HG03060 (cell line): Measurements from ENCODE around the gene PLXNA4.

Source experiments
- ATAC-seq: cut with Tn5 transposase; IDR thresholded peaks from one replicate; pipeline ENCODE4 v1.9.1; 2021; ENCODE audit warnings: low read depth, moderate number of reproducible peaks; ENCODE audit not compliant: unreplicated experiment

The PLXNA4 gene

DNA sequence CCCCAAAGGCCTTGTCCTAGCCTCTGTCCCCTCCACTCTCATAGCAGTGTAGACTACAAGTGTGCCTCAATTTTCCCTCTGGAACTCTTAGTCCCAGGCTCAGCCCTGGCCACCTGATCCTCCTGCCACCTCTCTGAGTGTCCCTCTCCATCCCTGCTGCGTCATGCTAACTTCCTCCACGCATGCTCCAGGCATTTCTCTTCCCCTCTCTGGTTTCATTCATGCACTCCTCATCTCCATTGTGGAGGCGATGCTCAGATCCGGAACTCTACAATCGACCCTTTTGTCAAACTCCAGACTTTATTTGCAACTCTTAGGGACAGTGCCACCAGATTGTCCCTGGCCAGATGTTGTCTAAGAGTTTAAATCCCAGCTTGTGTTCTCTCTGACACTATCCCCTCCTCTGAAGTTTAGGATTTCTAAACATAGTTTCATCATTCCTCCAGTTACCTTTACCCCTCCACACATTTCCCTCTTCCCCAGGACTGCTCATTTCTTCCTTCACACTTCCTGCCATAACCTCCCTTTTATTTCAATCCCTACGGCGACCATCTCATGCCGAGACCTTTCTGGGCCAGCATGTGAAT lies 492.6 kb downstream of the PLXNA4 start:
- no peak for ATAC-seq

DNA sequence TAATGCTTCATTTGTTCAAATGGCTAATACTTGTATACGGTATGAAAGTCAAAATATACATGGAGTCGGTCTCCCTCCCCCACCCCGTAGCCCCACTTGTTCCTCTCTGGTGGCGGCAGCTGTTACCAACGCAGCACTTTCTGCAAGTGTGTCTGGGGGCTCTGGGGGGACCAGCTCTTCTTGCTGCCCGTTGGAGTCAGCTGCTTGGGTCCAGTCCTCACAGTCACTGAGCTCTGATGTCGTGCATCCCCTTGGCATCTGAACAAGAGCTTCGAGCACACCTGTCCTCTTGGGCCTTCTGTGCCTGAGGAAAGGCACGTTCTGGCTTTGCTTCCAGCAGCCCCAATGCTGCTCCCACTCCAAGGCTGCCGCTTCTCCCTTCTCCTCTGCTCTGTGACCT lies 493.1 kb downstream of the PLXNA4 start:
- ATAC-seq = no peak

DNA sequence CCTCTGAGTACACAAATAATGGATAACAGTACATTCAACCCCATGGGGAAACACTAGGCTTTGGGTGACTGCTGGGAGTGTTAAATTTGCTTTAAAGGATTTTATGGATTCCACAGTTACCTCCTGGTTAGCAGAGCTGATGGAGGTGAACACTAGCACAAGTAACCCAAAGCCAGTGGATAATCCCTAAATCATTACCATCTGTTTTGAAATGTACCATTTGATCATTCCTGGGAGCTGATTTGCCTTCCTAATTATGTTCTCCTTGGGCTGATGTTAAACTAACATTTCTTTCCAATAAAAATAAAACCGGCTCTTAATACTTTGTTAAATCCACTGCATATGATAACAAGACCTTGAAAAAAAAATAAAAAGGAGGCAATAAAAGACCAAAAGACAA lies 493.9 kb downstream of the PLXNA4 start:
- no peak for ATAC-seq

DNA sequence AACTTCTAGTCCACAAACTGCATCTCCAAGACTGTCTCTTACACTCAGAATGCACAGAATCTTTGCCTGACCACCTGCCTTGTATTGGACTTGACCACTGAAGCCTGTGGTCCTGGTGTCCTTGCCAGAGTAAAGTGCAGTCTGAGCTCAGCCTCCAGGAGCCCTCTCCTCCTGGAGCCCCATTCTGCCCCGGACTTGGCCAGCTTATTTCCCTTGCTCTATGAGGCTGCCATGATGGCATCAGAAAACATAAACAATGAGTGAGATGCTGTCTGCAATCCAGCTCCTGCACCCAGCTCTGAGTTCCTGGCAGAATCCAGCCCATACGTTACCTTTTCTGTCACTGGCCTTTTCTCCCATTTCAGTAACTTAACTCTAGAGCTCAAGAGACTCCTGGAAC lies 494.6 kb downstream of the PLXNA4 start:
- ATAC-seq = no peak

DNA sequence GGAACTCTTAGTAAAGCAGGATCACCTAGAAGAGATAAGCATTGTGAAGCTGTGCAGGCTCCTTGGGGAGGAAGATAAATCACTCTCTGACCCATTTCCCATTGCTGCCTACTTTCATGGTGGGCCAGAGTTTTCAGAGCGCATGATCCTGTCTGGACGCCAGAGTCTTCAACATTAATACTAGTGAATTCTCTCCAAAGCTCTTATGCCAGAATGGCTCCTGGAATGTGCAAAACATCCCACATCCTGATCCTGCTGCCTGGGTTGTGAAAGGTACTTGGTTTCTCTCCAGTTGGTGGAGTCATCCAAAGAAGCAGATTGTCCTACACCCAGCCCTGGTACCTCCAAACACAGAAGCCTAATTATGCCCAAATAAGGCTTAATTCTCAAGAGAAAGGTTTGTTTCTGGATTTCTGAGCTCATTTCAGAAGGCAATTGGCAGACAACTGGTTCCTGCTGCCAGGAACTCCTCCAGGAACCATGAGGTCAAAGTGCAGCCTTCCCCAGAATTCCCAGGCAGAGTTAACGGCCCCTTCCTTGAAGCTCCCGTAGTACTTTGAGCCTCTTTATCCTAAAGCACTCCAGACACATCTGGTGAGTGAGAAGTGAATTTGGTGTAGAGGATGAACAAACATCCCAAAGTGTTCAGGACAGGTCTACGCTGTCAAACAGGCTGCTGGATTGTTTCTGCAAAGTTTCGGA lies 495.2 kb downstream of the PLXNA4 start:
- ATAC-seq = no peak

DNA sequence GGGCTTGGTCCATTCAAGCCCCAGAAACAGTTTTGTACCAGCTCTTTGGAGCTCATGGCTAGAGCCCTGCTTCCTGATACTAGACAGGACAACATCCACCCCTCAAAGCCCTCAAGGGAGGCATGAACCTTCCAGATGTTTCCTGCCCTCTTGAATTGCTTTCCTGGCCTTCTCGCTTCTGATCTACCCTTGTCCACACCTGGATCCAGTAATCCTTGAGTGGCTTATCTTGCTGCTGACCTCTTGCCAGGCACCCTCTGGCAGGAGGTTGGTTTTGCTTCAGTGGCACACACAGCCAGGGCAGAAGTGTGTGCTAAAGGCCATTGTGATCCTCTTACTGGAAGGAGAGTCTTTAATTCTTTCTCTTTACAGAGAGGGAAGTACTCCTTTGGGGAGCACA lies 495.8 kb downstream of the PLXNA4 start:
- ATAC-seq = no peak

DNA sequence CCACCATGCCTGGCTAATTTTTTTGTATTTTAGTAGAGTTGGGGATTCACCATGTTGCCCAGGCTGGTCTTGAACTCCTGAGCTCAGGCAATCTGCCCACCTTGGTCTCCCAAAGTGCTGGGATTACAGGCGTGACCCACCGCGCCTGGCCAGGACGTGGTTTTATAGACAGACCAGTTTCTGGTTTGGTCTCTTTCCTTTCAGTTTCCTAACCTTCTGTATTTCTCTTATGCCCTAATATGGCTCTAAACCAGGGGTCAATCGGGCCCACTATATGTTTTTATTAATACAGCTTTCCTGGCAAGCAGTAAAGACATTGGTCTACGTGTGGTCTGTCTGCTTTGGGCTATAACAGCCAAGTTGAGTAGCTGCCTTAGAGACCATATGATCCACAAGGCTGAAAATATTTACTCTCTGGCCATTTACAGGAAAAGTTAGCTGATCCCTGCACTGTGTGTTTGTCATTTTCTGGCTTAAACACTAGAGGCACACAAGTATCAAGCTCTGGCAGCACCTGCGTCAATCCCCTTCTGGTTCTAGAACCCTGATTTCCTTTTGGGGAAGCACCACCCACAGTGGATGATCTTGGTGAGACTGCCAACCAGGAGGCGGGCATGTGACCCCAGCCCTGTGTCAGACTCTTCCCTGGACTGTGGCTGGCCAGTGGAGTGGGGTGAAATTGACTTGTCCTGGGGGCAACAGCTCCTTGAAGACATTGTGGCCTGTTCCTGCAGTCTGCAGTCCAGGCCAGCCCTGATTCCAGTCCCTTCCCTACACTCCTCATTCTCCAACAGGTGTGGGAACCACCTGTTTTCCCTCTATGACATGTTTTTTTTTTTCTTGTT lies 497.2 kb downstream of the PLXNA4 start:
- no peak for ATAC-seq

DNA sequence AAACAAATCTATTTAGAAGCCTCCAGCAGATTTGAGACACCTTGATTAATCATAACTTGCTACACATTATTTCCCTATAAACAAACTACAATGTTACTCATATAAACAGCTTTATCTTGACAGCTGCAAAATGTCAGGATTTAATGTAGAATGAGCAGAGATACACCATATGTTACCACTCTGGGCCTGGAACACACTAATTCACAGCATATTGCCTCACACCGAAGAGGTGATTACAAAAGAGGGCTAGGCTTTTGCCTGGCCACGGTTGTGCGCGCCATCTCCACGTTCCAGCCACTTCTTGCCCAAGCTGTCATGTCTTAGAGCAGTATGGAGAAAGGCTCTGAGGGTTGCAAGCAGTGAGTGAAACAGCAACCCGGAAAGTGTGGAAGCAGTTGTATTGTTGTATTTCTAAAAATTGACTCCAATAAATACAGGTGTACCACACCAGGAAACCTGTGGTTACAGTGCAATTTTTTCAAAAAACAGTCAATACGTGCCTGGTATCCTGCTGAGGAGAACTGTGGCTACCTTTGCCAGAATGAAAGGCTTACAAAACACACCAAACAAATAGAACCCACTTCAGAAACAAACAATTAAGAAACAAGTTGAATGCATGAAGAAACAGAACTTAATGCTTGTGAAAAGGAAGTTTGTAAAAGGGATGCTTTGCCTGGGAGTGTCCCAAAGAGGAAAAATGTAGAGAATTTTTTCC lies 498.1 kb downstream of the PLXNA4 start:
- no peak for ATAC-seq

DNA sequence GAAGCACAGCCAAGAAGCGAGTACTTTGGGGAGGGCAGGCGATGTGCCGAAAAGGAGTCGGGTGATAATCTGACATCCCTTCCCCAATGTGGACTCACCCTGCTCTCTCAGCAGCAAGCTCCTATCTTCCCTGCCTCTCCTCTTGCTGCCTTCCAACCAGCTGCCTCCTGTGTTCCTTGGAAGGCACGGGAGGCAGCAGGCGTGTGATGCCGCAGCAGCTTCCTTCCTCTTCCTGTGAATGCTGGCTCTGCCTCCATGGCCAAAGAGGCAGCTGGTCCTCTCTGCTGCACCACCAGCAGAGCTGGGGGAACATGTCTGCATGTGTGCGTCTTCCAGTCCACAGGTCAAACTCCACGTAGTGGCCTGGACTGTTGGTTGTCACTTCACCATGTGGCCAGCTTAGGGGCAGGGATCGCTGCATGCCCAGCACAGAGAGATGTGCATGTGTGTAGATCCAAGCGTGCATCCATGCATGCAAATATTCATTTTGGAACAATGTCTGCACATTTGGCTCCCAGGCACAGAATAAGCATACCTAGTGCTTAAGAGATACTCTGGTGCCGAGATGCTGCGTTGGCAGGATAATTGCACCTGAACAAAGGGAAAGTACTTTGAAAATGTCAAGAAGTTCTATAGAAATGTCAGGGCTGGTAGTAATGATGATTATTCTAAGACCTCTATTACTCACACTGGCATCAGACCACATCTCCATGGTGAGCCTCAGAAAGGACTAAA lies 499.8 kb downstream of the PLXNA4 start:
- no peak for ATAC-seq

DNA sequence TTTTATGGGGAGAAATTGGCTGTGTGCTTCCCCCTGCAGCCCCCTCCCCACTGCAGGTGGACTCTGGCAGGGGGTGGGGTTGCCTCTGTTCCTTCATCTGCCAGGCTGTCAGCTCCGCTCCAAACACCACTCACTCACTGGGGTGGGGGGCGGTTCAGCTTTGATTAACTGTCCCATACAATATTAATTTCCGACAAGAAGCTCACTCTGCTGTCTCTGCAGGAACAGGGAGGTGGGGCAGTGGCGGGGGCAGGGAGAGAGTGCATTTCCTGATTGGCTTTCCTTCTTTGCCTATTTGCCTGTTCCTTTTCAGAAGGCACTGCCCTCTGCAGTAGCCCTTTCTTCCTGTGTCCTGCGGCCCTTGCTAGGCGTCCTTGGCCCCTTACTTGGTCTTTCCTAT lies 500.8 kb downstream of the PLXNA4 start:
- ATAC-seq = no peak

DNA sequence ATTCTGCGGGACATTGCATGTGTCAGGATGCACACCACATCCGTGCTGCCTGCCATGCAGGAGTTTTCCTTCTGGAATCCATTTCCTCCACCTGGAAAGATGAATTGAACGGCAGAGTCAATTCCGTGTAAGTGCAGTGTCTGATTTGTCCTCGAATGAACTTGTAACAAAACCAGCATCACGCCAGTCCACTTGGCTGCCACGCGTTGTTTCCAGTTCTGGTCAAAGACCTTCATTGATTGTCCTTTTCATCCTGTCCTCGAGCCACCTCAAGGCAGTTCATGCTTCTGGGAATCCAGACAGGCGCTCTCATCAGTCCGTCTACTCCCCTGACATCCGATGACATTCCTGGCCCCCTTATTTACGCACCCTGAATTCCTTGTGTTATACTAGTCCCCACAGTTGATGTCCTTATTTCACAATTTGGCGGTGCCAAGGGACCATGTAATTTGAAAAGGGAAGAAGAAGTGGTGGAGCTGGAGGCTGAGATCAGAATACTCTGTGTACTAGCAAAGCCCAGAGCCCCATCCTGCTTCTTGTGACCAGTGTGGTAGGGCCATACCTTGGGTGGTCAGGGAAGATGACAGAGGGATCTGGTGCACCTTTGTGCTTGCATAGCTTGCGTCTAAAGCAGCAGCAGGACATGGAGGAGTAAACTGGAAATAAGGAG lies 502.2 kb downstream of the PLXNA4 start:
- no peak for ATAC-seq
